ENCODE data around the gene SDCBP2. TPM values are rescaled to one million over a fixed set of nuclear protein-coding genes. Genes with fewer than 3 reads are reported as not detected.

The SDCBP2 gene
- total RNA-seq, 1 donor from 2014 or later, result 1.6 TPM

DNA sequence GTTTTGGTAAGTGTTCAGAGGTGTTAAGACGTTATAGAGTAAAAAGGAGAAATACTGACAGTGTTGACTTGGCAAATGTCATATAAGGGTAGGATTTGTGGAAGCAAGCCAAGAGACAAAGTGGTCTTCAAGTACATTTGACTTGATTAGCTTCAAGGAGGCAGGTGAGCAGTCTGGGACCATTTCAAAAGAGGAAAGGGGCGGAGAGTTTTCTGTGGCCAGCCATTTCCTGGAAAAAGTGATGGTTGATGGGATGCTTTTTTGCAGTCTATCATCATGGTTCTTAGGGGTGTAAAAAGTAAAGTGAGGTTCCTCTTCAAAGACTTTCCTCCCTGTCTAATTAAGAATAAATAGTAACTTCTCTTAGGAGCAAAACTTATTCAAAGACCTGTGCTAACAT lies 35.2 kb upstream of the SDCBP2 start:
- H3K4me3 ChIP-seq, result no peak overlapping the region
- no peaks in the 10 kb centered on the region for H3K9me3 ChIP-seq (ENCODE audit: low read depth)
- H3K27ac ChIP-seq, result no peak overlapping the region
- Mint-ChIP-seq H3K4me1 (no peaks in the 10 kb centered on the region), H3K4me3 (no peak overlapping the region), H3K27ac (no peak overlapping the region), H3K9me3 (no peaks in the 10 kb centered on the region), H3K36me3 (peaks cover 63% of the 10 kb centered on the region), H3K27me3 (ENCODE audit: insufficient read depth, low read depth) (peaks cover 9% of the 10 kb centered on the region)
- no peaks in the 10 kb centered on the region for H3F3A ChIP-seq (ENCODE audit: low read depth)
- H3K4me1 ChIP-seq, result no peaks in the 10 kb centered on the region
- H2AFZ ChIP-seq (replicated peaks), result no peak overlapping the region
- no peak overlapping the region for H3K9ac ChIP-seq
- peaks cover 12% of the 10 kb centered on the region for H4K20me1 ChIP-seq (ENCODE audit: low read depth)
- no peak for DNase-seq (ENCODE audit: low spot score)
- no peaks in the 10 kb centered on the region for H3K79me2 ChIP-seq (ENCODE audit: low read depth)
- no peak for TF ChIP-seq EZH2phosphoT487 (IDR thresholded peaks at IDR 0.05)
- TF ChIP-seq EZH2 (IDR thresholded peaks at IDR 0.05), result no peak
- TF ChIP-seq, protein P1, sequence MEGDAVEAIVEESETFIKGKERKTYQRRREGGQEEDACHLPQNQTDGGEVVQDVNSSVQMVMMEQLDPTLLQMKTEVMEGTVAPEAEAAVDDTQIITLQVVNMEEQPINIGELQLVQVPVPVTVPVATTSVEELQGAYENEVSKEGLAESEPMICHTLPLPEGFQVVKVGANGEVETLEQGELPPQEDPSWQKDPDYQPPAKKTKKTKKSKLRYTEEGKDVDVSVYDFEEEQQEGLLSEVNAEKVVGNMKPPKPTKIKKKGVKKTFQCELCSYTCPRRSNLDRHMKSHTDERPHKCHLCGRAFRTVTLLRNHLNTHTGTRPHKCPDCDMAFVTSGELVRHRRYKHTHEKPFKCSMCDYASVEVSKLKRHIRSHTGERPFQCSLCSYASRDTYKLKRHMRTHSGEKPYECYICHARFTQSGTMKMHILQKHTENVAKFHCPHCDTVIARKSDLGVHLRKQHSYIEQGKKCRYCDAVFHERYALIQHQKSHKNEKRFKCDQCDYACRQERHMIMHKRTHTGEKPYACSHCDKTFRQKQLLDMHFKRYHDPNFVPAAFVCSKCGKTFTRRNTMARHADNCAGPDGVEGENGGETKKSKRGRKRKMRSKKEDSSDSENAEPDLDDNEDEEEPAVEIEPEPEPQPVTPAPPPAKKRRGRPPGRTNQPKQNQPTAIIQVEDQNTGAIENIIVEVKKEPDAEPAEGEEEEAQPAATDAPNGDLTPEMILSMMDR (IDR thresholded peaks at IDR 0.05), result no peak
- H3K27me3 ChIP-seq, result no peaks in the 10 kb centered on the region
- no peak overlapping the region for H3K4me2 ChIP-seq
- peaks cover 3% of the 10 kb centered on the region for H3K36me3 ChIP-seq

DNA sequence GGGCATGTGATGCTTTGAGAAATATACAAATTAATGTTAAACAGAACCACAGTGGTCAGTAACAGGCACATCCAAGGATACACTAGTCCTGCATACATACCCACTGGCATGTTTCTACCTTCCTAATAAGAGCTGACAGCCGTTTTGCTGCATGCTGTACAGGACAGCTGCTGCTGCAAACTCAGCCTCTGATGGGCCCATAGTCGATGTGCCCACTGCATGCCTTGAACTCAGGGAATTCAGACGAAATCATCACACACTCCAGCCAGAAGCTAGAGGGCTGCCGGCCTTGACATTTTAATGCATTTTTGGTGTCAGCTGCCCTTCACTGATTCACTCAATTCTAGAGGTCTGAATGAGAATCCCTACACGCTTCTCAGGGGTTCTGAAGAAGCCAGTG lies 34.6 kb upstream of the SDCBP2 start:
- Histone ChIP-seq H3K36me3 (peaks cover 3% of the 10 kb centered on the region), H4K20me1 (ENCODE audit: low read depth) (peaks cover 12% of the 10 kb centered on the region), H2AFZ (replicated peaks) (no peak overlapping the region), H3K79me2 (ENCODE audit: low read depth) (no peaks in the 10 kb centered on the region), H3F3A (ENCODE audit: low read depth) (no peaks in the 10 kb centered on the region), H3K27me3 (no peaks in the 10 kb centered on the region), H3K9me3 (ENCODE audit: low read depth) (no peaks in the 10 kb centered on the region), H3K4me1 (no peaks in the 10 kb centered on the region), H3K9ac (no peak overlapping the region), H3K27ac (no peak overlapping the region), H3K4me2 (no peak overlapping the region), H3K4me3 (no peak overlapping the region)
- H3K9me3 Mint-ChIP-seq, result no peaks in the 10 kb centered on the region
- H3K27ac Mint-ChIP-seq, result no peak overlapping the region
- H3K36me3 Mint-ChIP-seq, result peaks cover 65% of the 10 kb centered on the region
- TF ChIP-seq EZH2phosphoT487 (IDR thresholded peaks at IDR 0.05), result no peak
- no peak for TF ChIP-seq EZH2 (IDR thresholded peaks at IDR 0.05)
- TF ChIP-seq, protein P1 (IDR thresholded peaks at IDR 0.05), result no peak
- H3K4me3 Mint-ChIP-seq, result no peak overlapping the region
- H3K27me3 Mint-ChIP-seq (ENCODE audit: insufficient read depth, low read depth), result peaks cover 9% of the 10 kb centered on the region
- no peak for DNase-seq (ENCODE audit: low spot score)
- H3K4me1 Mint-ChIP-seq, result no peaks in the 10 kb centered on the region

DNA sequence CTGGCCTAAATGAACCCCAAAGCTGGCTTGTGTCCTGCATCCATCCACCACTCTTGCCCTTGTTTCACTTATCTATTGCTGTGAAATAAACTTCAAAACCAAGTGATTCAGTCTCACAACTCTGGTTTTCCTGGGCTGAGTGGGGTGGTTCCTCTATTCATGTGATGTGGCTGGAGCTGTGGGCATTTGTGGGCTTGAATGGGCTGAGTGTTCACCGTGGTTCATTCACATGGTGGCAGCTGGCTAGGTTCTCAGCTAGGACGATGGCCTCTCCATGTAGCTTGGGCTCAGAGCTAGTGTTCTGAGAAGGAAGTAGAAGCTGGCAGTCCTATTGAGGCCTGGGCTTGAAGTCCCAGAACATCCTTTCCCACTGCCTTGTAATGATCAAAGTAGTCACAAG lies 33.5 kb upstream of the SDCBP2 start:
- Histone ChIP-seq H3K27me3 (no peaks in the 10 kb centered on the region), H3K4me1 (no peaks in the 10 kb centered on the region), H3K4me3 (no peak overlapping the region), H4K20me1 (ENCODE audit: low read depth) (peaks cover 14% of the 10 kb centered on the region), H3F3A (ENCODE audit: low read depth) (no peaks in the 10 kb centered on the region), H3K36me3 (peaks cover 3% of the 10 kb centered on the region), H3K9ac (no peak overlapping the region), H3K9me3 (ENCODE audit: low read depth) (no peaks in the 10 kb centered on the region), H3K4me2 (no peak overlapping the region), H2AFZ (replicated peaks) (no peak overlapping the region), H3K27ac (no peak overlapping the region), H3K79me2 (ENCODE audit: low read depth) (no peaks in the 10 kb centered on the region)
- peaks cover 7% of the 10 kb centered on the region for H3K27me3 Mint-ChIP-seq (ENCODE audit: insufficient read depth, low read depth)
- no peak for TF ChIP-seq EZH2phosphoT487 (IDR thresholded peaks at IDR 0.05)
- no peak for TF ChIP-seq EZH2 (IDR thresholded peaks at IDR 0.05)
- TF ChIP-seq, protein P1 (IDR thresholded peaks at IDR 0.05), result no peak
- H3K36me3 Mint-ChIP-seq, result peaks cover 62% of the 10 kb centered on the region
- no peak overlapping the region for H3K27ac Mint-ChIP-seq
- no peak for DNase-seq (ENCODE audit: low spot score)
- no peaks in the 10 kb centered on the region for H3K4me1 Mint-ChIP-seq
- H3K4me3 Mint-ChIP-seq, result no peak overlapping the region
- H3K9me3 Mint-ChIP-seq, result no peaks in the 10 kb centered on the region

Data from neural progenitor cell (in vitro differentiated cells).